Activated B cell treated with CpG ODN at 0.5 μM for 24 hours (primary cell): Measurements from ENCODE around the gene RASL11B. TPM values are rescaled to one million over a fixed set of nuclear protein-coding genes. Genes with fewer than 3 reads are reported as not detected.

Experiments
- ATAC-seq: fragments of 200-7000 bp; cut with Tn5 transposase; one replicate; pipeline ENCODE4 v1.10.0; 2021; ENCODE audit warnings: low read depth, mild to moderate bottlenecking, moderate library complexity
- CTCF ChIA-PET: fragments of 350-600 bp; sonication (Branson Sonifier 250); formaldehyde crosslinking; loops from one replicate; lab custom pipeline; 2021; ENCODE audit warnings: antibody characterized with exemption; lab: Charles Lee
- POLR2A ChIA-PET: fragments of 350-600 bp; sonication (Branson Sonifier 250); formaldehyde crosslinking; loops from one replicate; lab custom pipeline; 2021; ENCODE audit warnings: antibody characterized with exemption; lab: Charles Lee
- DNase-seq: peaks from one replicate; pipeline ENCODE4 v3.0.0; 2022
- H3K27ac Mint-ChIP-seq: one replicate; pipeline ENCODE4 v1.8.0; 2020; ENCODE audit warnings: mixed read lengths
- H3K27me3 Mint-ChIP-seq: one replicate; pipeline ENCODE4 v1.8.0; 2021; ENCODE audit warnings: mixed read lengths
- H3K36me3 Mint-ChIP-seq: one replicate; pipeline ENCODE4 v1.8.0; 2021; ENCODE audit warnings: low read depth, mixed read lengths
- H3K4me1 Mint-ChIP-seq: one replicate; pipeline ENCODE4 v1.8.0; 2021; ENCODE audit warnings: mixed read lengths
- H3K4me3 Mint-ChIP-seq: one replicate; pipeline ENCODE4 v1.8.0; 2020; ENCODE audit warnings: mild to moderate bottlenecking, mixed read lengths
- H3K9me3 Mint-ChIP-seq: one replicate; pipeline ENCODE4 v1.8.0; 2020; ENCODE audit warnings: mixed read lengths
- intact Hi-C: fragments of 100-400 bp; cut with micrococcal nuclease; formaldehyde crosslinking; loops from one replicate; pipeline ENCODE4 v1.15.1; 2024
- total RNA-seq: library from RNA; stranded (reverse); gene quantifications from 2 replicates; pipeline ENCODE4 v1.2.3, GENCODE V29; 2022
- TF ChIP-seq, protein P1 (sequence below): fragments of 200-600 bp; IDR thresholded peaks from one replicate; pipeline ENCODE4 v1.8.0; 2022; ENCODE audit warnings: antibody characterized with exemption, mild to moderate bottlenecking

RASL11B gene
- total RNA-seq, 1 donor from 2014 or later: not detected

DNA sequence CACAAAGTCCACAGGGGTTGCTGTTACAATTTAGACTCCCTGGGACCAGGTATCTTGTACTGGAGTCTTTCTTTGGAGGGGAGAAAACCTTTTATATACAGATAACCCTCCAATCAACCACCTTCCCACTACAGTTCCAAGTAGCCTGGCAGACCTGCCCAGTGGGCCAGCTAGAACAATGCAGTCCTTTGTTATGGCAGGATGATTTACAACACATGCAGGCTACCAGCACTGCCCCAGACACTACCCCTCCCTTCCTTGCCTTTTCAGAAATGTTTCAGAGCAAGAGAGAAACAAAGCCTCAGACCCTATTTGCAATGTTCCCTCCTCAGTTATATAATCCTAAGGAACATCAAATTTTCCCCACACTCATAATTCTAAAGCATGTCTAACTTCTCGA, 11.1 kb downstream of the RASL11B start:
- Mint-ChIP-seq H3K36me3 (peaks cover 30% of the 10 kb centered on the region), H3K9me3 (no peaks in the 10 kb centered on the region), H3K4me1 (no peaks in the 10 kb centered on the region), H3K27ac (no peak overlapping the region), H3K27me3 (no peaks in the 10 kb centered on the region), H3K4me3 (no peak overlapping the region)
- TF ChIP-seq, protein P1, sequence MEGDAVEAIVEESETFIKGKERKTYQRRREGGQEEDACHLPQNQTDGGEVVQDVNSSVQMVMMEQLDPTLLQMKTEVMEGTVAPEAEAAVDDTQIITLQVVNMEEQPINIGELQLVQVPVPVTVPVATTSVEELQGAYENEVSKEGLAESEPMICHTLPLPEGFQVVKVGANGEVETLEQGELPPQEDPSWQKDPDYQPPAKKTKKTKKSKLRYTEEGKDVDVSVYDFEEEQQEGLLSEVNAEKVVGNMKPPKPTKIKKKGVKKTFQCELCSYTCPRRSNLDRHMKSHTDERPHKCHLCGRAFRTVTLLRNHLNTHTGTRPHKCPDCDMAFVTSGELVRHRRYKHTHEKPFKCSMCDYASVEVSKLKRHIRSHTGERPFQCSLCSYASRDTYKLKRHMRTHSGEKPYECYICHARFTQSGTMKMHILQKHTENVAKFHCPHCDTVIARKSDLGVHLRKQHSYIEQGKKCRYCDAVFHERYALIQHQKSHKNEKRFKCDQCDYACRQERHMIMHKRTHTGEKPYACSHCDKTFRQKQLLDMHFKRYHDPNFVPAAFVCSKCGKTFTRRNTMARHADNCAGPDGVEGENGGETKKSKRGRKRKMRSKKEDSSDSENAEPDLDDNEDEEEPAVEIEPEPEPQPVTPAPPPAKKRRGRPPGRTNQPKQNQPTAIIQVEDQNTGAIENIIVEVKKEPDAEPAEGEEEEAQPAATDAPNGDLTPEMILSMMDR: no peak
- ATAC-seq (no peak), DNase-seq (no peak)
- ChIA-PET POLR2A (no interaction called here), CTCF (no interaction called here)
- intact Hi-C loops: no loop called here

DNA sequence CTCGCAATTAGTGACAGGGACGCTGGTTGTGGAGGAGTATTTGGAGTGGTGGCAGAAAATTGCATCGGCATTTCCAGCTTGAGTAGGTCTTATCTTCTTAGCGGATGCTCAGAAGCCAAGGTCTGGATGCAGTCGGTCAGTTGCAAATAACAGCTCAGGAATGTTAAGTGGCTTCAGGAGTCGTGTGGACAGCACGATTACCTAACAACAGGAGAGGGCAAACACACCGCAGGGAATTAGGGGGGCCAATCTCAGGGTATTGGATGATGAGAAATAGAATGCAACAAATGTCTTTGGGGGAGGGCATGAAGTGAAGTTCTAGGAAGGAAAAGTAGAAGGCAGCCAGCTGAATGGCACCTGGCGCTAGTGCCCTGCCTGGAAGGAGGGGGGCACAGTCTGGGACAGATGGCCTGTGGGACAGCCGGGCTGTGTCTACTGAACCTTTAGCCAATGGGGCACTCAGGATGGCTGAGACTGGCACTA, 11.8 kb downstream of the RASL11B start:
- intact Hi-C loops: no loop called here
- Mint-ChIP-seq H3K36me3 (peaks cover 30% of the 10 kb centered on the region), H3K27ac (no peak overlapping the region), H3K4me1 (no peaks in the 10 kb centered on the region), H3K4me3 (no peak overlapping the region), H3K9me3 (no peaks in the 10 kb centered on the region), H3K27me3 (no peaks in the 10 kb centered on the region)
- ChIA-PET POLR2A (no interaction called here), CTCF (no interaction called here)
- DNase-seq (no peak), ATAC-seq (no peak)
- TF ChIP-seq, protein P1: no peak

DNA sequence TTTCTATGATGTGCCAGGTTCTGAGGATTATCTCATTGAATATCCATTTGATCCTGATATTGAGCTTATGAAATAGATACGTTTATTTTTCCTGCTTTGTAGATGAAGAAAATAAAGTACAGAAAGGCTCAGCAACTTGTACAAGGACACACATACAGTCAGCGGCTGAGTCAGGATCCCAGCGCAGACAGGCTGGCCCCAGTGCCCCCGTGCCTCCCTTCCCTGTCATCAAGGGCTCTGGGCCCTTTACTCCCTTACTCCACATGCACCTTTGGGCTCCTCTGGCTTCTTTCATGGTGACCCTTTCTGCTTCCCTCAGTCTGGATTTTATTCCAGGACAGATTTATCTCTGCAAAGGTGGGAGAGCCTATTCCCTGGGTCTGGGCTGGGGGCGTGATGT, 12.8 kb downstream of the RASL11B start:
- no peak for ATAC-seq
- POLR2A ChIA-PET: no interaction called here

DNA sequence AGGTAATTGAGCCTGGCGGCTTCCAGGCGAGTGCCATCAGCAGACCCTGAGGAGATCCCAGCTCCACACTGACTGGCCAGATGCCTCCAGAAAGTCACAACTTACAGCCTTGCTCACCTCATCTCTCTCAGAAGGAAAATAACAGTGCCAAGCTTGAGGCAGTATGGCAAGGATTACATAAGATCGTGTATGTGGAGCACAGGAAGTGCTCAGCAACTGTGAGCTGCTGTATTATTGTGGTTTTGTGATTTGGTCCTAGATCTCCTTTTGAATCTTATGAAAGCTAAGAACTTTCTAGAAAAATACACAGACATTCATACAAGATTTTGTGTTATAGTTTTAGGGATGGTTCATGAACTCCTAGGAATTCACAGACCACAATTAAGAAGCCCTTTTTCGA, 14.0 kb downstream of the RASL11B start:
- TF ChIP-seq, protein P1: no peak
- no peak overlapping the region for H3K27ac Mint-ChIP-seq
- DNase-seq: no peak
- ChIA-PET POLR2A (no interaction called here), CTCF (no interaction called here)
- H3K4me3 Mint-ChIP-seq: no peak overlapping the region
- H3K9me3 Mint-ChIP-seq: no peaks in the 10 kb centered on the region
- H3K4me1 Mint-ChIP-seq: no peaks in the 10 kb centered on the region
- H3K36me3 Mint-ChIP-seq: peaks cover 26% of the 10 kb centered on the region
- no peak for ATAC-seq
- H3K27me3 Mint-ChIP-seq: no peaks in the 10 kb centered on the region
- intact Hi-C loops: no loop called here

More for the DNA sequence above, 12.8 kb downstream of the RASL11B start:
- Mint-ChIP-seq H3K36me3 (peaks cover 30% of the 10 kb centered on the region), H3K4me1 (no peaks in the 10 kb centered on the region), H3K27ac (no peak overlapping the region), H3K27me3 (no peaks in the 10 kb centered on the region), H3K4me3 (no peak overlapping the region), H3K9me3 (no peaks in the 10 kb centered on the region)
- intact Hi-C loops: no loop called here
- no peak for DNase-seq
- TF ChIP-seq, protein P1: no peak
- CTCF ChIA-PET: no interaction called here

DNA sequence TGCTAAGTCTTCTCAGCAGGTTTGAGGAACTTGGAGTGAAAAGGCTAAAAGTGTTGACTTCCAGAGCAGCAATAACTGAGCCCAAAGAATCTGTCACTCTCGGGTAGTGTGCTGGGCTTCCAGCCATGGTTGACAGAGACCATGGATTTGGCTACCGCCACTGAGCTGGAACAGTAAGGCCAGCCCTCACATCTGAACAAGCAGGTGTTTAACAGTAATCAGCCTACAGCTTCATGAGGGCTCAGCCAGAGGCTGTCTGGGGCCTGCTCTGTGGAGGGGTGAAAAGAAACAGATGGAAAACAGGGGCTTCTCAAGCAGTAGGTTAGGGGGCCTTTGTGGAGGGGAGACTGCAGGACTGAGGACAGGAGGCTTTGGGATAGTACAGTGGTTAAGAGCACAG, 14.9 kb downstream of the RASL11B start:
- ChIA-PET POLR2A (no interaction called here), CTCF (no interaction called here)
- no peak overlapping the region for H3K27ac Mint-ChIP-seq
- H3K9me3 Mint-ChIP-seq: no peaks in the 10 kb centered on the region
- H3K36me3 Mint-ChIP-seq: peaks cover 27% of the 10 kb centered on the region
- intact Hi-C loops: no loop called here
- TF ChIP-seq, protein P1: no peak
- H3K4me1 Mint-ChIP-seq: no peaks in the 10 kb centered on the region
- H3K4me3 Mint-ChIP-seq: no peak overlapping the region
- ATAC-seq (no peak), DNase-seq (no peak)
- H3K27me3 Mint-ChIP-seq: no peaks in the 10 kb centered on the region
